Measurements from ENCODE around the gene ALDH3A1. TPM values are rescaled to one million over a fixed set of nuclear protein-coding genes. Genes with fewer than 3 reads are reported as not detected.

The ALDH3A1 gene
- total and polyA plus RNA-seq, 4 donors, result 1.5 to 44.2 (median 13.6) TPM

- peak in 1 of 3 donors; percentile 0 for DNase-seq
- Histone ChIP-seq H3K4me3 (no peak overlapping the region), H3K4me1 (ENCODE audit: control insufficient read depth in 5 of 5, insufficient read depth in 5 of 5, low read length in 5 of 5) (peaks cover 0 to 2% (median 0%) of the 10 kb centered on the region in 5 donors), H3K36me3 (ENCODE audit: control insufficient read depth in 4 of 4, insufficient read depth in 4 of 4, low read length in 4 of 4) (no peaks in the 10 kb centered on the region), H3K27ac (ENCODE audit: low read depth in 1 of 2, low read length in 1 of 2) (no peak overlapping the region), H3K9me3 (ENCODE audit: control insufficient read depth in 4 of 4, insufficient read depth in 3 of 4, low read length in 3 of 4) (no peaks in the 10 kb centered on the region), H3K27me3 (ENCODE audit: control insufficient read depth in 3 of 3, insufficient read depth in 3 of 3, low read length in 2 of 3) (no peaks in the 10 kb centered on the region), H3K9ac (ENCODE audit: insufficient read depth in 1 of 2, low read length in 2 of 2) (no peak overlapping the region)
- WGBS, 2 donors, result 87 to 95% methylated on average over 6 of the region's 6 CpGs
- TF ChIP-seq CTCF (IDR thresholded peaks at IDR 0.05; ENCODE audit: control extremely low read depth, extremely low read depth), result no peak
- no peak for ATAC-seq (ENCODE audit: insufficient read depth, low FRiP score)
Measured at GRCh38 chr17:19755392-19755791, 7.3 kb upstream of the ALDH3A1 start.

GRCh38 chr17:19753661-19754463 lies 5.8 kb upstream of the ALDH3A1 start:
- no peaks in the 10 kb centered on the region for H3K27me3 ChIP-seq (ENCODE audit: control insufficient read depth in 3 of 3, insufficient read depth in 3 of 3, low read length in 2 of 3)
- ATAC-seq (ENCODE audit: insufficient read depth, low FRiP score) (no peak), DNase-seq (peak in 1 of 3 donors; percentile 1)
- H3K4me1 ChIP-seq (ENCODE audit: control insufficient read depth in 5 of 5, insufficient read depth in 5 of 5, low read length in 5 of 5), result peaks cover 0 to 2% (median 0%) of the 10 kb centered on the region in 5 donors
- TF ChIP-seq CTCF (IDR thresholded peaks at IDR 0.05; ENCODE audit: control extremely low read depth, extremely low read depth), result peak; percentile 4
- peak overlapping the region in 1 of 2 donors; percentile 4 for H3K27ac ChIP-seq (ENCODE audit: low read depth in 1 of 2, low read length in 1 of 2)
- no peaks in the 10 kb centered on the region for H3K9me3 ChIP-seq (ENCODE audit: control insufficient read depth in 4 of 4, insufficient read depth in 3 of 4, low read length in 3 of 4)
- no peaks in the 10 kb centered on the region for H3K36me3 ChIP-seq (ENCODE audit: control insufficient read depth in 4 of 4, insufficient read depth in 4 of 4, low read length in 4 of 4)
- H3K9ac ChIP-seq (ENCODE audit: insufficient read depth in 1 of 2, low read length in 2 of 2), result no peak overlapping the region
- 75 to 87% methylated on average over 12 of the region's 12 CpGs for WGBS, 2 donors
- H3K4me3 ChIP-seq, result no peak overlapping the region

- peaks cover 0 to 5% (median 0%) of the 10 kb centered on the region in 5 donors for H3K4me1 ChIP-seq (ENCODE audit: control insufficient read depth in 5 of 5, insufficient read depth in 5 of 5, low read length in 5 of 5)
- H3K9ac ChIP-seq (ENCODE audit: insufficient read depth in 1 of 2, low read length in 2 of 2), result no peak overlapping the region
- H3K27me3 ChIP-seq (ENCODE audit: control insufficient read depth in 3 of 3, insufficient read depth in 3 of 3, low read length in 2 of 3), result no peaks in the 10 kb centered on the region
- DNase-seq (peak in 1 of 3 donors; percentile 4), ATAC-seq (ENCODE audit: insufficient read depth, low FRiP score) (peak; percentile 84)
- H3K4me3 ChIP-seq, result no peak overlapping the region
- 41 to 52% methylated on average over 11 to 12 of the region's 12 CpGs for WGBS, 2 donors
- peak overlapping the region in 1 of 2 donors; percentile 50 for H3K27ac ChIP-seq (ENCODE audit: low read depth in 1 of 2, low read length in 1 of 2)
- no peaks in the 10 kb centered on the region for H3K9me3 ChIP-seq (ENCODE audit: control insufficient read depth in 4 of 4, insufficient read depth in 3 of 4, low read length in 3 of 4)
- no peaks in the 10 kb centered on the region for H3K36me3 ChIP-seq (ENCODE audit: control insufficient read depth in 4 of 4, insufficient read depth in 4 of 4, low read length in 4 of 4)
- TF ChIP-seq CTCF (IDR thresholded peaks at IDR 0.05; ENCODE audit: control extremely low read depth, extremely low read depth), result no peak
Measured at GRCh38 chr17:19753051-19753509, 5.0 kb upstream of the ALDH3A1 start.

All from lung (tissue), 12 donors.